CMK (cell line): Measurements from ENCODE around the gene SF3A2.

Experiments used
- DNase-seq: peaks from one replicate; pipeline ENCODE4 v3.0.0-alpha.2; 2010; ENCODE audit warnings: low read depth

Gene SF3A2

GRCh38 chr19:2240881-2241760 lies 4.5 kb downstream of the SF3A2 start:
- DNase-seq: no peak

- no peak for DNase-seq
Measured at GRCh38 chr19:2242092-2242537, 5.5 kb downstream of the SF3A2 start.

DNA sequence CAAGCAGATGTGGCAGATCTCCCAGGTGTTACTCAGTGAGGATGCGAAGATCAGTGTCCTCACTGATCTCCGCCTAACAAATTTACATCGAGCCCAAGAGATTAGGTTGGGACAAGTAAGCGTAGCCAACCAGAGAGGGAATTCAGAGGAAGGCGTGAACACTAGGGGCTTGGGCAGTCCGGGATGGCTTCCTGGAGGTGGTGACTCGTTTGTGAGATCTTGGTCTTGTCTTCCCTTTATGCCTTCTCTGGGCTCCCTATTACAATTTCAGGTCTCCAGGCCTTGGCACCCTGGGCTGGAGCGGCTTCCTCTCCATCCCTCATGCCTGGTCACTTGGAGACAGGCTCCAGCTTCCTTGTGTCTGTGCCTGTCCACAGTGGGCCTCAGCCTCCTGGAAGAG lies 6.2 kb downstream of the SF3A2 start:
- DNase-seq: no peak

DNA sequence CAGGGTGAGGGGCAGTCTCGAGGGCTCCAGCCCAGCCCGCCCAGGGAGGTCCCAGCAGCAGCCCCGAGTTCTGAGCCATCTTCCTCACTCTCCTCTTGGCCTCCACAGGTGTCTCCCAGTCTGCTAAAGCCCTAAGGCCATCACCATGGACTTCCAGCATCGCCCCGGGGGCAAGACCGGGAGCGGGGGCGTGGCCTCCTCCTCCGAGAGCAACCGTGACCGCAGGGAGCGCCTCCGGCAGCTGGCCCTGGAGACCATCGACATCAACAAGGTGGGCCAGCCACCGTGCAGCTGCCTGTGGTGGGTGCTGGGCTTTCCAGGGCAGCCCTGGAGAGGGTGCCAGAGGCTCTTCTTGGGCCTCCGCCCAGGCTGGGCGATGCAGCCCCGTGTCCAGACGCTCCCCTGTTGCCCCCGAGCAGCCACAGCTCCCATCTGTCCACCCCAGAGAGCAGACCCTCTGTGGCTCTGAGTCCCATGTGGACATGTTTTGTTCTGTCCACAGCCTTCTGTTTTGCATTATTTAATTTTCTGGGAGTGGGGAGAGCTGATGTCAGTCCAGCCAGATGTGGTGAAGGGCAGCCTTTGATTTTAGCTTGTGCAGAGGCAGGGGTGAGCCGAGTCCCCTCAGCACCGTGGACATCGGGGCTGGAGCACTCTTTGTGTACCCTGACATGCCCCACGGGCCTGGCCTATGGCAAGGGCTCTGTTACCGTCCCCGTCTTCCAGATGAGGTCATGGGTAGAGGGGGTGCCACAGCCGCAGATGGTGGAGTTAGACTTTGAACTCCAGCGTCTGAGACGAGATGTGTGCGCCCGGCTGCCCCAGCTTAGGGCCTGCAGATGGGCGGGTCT lies 6.9 kb downstream of the SF3A2 start:
- DNase-seq: no peak

DNA sequence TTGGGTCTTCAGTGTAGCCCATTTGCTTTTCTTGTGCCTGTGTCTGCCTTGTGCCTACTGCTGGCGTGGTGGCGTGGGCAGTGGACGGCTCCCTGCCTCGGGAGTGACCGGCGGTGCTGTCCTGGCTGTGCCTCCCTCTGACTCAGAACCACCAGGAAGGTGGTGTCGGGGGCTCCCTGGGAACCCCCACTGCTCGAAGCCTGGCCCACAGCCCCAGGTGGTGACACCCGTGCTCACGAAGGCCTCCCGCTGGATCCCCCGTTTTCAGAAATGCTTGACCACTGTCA lies 7.4 kb downstream of the SF3A2 start:
- no peak for DNase-seq

- DNase-seq: no peak
Measured at GRCh38 chr19:2244486-2244885, 7.9 kb downstream of the SF3A2 start.

DNA sequence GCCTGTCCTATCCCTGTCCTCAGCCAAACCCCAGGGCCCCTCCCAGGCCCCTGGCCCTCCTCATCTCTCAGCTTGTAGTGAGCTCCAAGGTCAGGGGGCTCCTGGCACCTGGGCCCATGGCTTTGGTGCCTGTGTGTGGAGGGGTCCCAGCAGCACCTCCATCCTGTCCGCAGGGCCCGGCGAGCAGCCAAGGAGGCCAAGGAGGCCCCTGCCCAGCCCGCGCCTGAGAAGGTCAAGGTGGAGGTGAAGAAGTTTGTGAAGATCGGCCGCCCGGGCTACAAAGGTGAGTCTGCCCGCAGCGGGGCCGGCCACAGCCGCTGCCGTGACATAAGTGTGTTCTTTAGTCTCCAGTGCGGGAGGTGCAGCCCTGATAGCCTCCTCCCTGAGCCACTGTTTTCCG lies 8.6 kb downstream of the SF3A2 start:
- DNase-seq: no peak

DNA sequence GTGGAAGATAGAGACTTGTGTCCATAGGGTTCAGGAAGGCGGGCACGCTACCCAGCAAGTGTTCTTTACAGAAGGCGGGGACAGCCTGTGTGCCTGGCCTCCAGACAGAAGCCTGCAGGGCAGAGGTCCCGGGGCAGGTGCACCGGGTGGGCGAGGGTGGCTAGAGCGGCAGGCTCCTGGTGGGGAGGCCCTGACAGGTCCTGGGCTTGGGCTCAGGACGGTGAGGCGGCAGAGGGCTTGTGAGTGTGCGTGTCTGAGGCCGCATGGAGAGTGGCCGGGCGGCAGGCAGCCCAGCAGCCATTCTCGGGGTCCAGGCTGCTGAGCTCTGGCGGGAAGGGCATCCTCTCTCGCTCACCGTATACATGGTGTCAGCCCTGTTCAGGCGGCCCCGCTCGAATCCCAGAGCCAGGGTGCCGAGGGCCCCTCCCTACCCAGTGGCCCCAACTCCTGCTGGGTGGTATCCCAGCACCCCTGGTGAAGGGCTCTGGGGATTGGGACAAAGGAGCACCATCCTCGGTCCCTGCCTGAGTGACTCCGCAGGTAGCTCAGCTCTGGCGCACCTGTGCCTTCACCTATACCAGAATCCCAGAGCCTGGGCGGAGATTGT lies 9.5 kb downstream of the SF3A2 start:
- DNase-seq: no peak

DNA sequence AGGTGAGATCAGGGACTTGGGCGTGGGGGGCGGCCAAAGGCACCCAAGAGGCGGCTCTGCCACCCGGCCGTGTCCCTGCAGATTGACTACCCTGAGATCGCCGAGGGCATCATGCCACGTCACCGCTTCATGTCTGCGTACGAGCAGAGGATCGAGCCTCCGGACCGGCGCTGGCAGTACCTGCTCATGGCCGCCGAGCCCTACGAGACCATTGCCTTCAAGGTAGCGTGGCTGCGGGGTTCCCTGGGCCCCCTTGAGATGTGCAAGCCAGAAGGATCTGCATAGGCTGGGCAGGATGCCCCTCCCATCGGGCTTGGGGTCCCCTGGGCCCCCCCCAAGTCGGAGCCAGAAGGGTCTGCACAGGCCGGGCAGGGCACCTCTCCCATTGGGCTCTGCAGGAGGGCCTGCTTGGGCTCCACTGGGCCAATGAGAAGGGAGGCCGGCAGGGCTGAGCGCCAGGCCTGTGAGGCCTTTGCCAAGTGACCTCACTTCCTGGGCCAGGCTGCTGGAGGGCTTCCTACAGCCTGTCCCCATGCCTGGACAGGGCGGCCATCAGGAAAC lies 10.3 kb downstream of the SF3A2 start:
- no peak for DNase-seq

DNA sequence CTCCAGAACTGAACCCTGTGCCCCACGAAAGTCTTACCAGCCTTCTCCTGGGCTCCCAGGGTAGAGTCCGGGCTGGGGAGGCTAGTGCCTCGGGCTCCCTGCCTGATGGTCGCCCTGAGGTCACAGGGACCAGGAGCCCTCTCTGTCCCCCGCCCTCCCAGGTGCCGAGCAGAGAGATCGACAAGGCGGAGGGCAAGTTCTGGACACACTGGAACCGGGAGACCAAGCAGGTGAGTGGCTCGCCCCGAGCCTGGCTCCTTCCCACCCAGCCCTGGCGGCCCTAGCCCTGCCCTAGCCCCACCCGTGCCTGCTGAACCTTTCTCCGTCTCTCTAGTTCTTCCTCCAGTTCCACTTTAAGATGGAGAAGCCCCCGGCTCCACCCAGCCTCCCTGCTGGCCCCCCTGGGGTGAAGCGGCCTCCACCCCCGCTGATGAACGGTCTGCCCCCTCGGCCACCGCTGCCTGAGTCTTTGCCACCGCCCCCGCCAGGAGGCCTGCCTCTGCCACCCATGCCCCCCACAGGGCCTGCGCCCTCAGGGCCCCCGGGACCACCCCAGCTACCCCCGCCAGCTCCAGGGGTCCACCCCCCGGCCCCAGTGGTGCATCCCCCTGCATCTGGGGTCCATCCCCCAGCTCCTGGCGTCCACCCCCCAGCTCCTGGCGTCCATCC lies 10.9 kb downstream of the SF3A2 start:
- DNase-seq: no peak

DNA sequence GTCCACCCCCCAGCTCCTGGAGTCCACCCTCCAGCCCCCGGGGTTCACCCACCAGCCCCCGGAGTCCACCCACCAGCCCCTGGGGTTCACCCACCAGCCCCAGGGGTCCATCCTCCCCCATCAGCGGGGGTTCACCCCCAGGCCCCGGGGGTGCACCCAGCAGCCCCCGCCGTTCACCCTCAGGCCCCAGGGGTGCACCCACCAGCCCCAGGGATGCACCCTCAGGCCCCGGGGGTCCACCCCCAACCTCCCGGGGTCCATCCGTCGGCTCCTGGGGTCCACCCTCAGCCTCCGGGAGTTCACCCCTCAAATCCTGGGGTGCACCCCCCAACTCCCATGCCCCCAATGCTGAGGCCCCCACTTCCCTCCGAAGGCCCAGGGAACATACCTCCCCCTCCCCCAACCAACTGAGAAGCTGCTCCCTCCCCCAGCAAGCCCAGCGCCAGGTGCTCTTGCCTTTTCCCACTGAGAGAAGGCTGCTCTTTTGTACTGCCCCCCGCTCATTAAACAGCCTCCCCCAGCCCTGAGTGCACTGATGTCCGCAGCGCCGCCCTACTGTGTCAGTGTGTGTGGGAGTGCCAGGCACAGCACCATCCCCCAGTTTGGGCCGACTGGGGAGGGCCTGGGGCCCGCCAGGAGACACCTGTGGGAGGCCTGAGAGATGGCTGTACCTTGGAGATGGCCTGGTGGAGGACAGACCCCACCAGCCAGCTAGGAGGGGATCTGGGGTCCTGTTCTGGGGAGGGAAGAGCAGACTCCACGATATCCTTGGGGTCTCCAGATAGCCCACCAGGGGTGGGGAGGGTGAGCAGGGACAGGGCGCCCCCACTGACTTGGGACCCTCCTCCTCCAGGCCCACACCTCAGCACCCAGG lies 11.7 kb downstream of the SF3A2 start:
- DNase-seq: no peak

DNA sequence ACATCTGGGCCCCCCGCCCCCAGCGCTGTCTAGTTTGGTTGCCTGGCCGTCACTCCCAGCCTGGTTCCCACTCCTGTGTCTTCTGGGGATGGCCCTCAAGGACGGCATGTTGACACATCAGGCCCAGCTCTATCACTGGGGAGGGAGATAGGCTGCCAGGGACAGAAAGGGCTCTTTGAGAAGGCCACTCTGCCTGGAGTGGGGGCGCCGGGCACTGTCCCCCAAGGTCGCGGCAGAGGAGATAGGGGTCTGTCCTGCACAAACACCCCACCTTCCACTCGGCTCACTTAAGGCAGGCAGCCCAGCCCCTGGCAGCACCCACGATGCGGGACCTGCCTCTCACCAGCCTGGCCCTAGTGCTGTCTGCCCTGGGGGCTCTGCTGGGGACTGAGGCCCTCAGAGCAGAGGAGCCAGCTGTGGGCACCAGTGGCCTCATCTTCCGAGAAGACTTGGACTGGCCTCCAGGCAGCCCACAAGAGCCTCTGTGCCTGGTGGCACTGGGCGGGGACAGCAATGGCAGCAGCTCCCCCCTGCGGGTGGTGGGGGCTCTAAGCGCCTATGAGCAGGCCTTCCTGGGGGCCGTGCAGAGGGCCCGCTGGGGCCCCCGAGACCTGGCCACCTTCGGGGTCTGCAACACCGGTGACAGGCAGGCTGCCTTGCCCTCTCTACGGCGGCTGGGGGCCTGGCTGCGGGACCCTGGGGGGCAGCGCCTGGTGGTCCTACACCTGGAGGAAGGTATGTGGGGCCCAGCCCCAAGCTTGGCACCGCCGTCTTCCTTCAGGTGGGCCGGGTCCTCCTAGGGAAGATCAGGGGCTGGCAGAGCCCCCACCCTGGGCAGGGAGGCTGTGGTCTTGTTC lies 12.6 kb downstream of the SF3A2 start, which contains the start of gene AMH:
Gene AMH, plus strand, starts transcription at position 314 of the 857 bp plus-strand sequence. Its CDS starts 10 bp downstream, at position 324.
- no peak for DNase-seq

GRCh38 chr19:2249880-2250765 lies 13.5 kb downstream of the SF3A2 start:
- no peak for DNase-seq

- DNase-seq: no peak
Measured at GRCh38 chr19:2250766-2251105, 14.1 kb downstream of the SF3A2 start.

- no peak for DNase-seq
Measured at GRCh38 chr19:2251106-2252054, 14.8 kb downstream of the SF3A2 start.

- no peak for DNase-seq
Measured at GRCh38 chr19:2252055-2252796, 15.6 kb downstream of the SF3A2 start.

DNA sequence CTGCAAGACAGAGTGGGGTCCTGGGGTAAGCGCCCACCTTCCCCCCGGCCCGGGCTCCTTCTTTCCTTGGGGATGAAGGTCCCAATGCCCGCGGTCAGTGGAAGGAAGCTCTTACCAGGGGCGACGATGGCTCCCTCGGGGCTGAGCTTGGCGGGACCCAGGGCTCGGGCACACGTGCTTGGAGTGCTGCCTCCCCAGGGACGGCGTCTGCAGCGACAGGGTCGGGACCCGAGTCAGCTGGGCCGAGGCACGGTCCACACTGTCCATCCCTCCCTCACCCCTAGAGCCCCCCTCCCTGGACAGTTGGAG lies 16.1 kb downstream of the SF3A2 start:
- DNase-seq: no peak
